T-helper 2 cell treated with Interferon-gamma antibody and Interleukin-4, amounts not matched to agents 100 ng/mL and 5 ng/mL, for 36 hours (primary cell): ENCODE measurements around the gene FAM210B. TPM values are rescaled to one million over a fixed set of nuclear protein-coding genes. Genes with fewer than 3 reads are reported as not detected.
"Not testable (repeated sequence)": the region's sequence is repeated elsewhere in the genome, so short reads cannot be mapped to it uniquely, and the experiment has no call there.

Experiments used
- intact Hi-C: fragments of 100-400 bp; cut with micrococcal nuclease; formaldehyde crosslinking; loops from one replicate; pipeline ENCODE4 v1.15.1; 2023
- total RNA-seq: library from RNA; stranded (reverse); gene quantifications from 2 replicates; pipeline ENCODE4 v1.2.3, GENCODE V29; 2022

FAM210B gene
- total RNA-seq, 1 donor from 2014 or later, result 6.8 TPM

- intact Hi-C loops, result no loop called here
Measured at GRCh38 chr20:56360133-56360907, 1.5 kb downstream of the FAM210B start.

- intact Hi-C loops, result no loop called here
Measured at GRCh38 chr20:56360908-56361205, 2.1 kb downstream of the FAM210B start.

GRCh38 chr20:56361900-56362299 lies 3.1 kb downstream of the FAM210B start:
- intact Hi-C loops, result no loop called here

GRCh38 chr20:56362833-56363413 lies 4.1 kb downstream of the FAM210B start:
- intact Hi-C loops, result no loop called here

- intact Hi-C loops, result no loop called here
Measured at GRCh38 chr20:56363491-56363890, 4.7 kb downstream of the FAM210B start.

- intact Hi-C loops, result no loop called here
Measured at GRCh38 chr20:56368351-56369134, 9.8 kb downstream of the FAM210B start.

GRCh38 chr20:56369179-56369578 lies 10.4 kb downstream of the FAM210B start:
- intact Hi-C loops, result no loop called here

- intact Hi-C loops, result no loop called here
Measured at GRCh38 chr20:56371977-56372376, 13.2 kb downstream of the FAM210B start.

- intact Hi-C loops, result no loop called here
Measured at GRCh38 chr20:56372850-56373249, 14.1 kb downstream of the FAM210B start.

- intact Hi-C loops, result no loop called here
Measured at GRCh38 chr20:56373942-56374341, 15.2 kb downstream of the FAM210B start.

- intact Hi-C loops, result no loop called here
Measured at GRCh38 chr20:56376331-56376730, 17.6 kb downstream of the FAM210B start.

GRCh38 chr20:56378386-56378785 lies 19.6 kb downstream of the FAM210B start:
- intact Hi-C loops, result no loop called here

- intact Hi-C loops, result no loop called here
Measured at GRCh38 chr20:56380375-56380774, 21.6 kb downstream of the FAM210B start.

- intact Hi-C loops, result no loop called here
Measured at GRCh38 chr20:56381501-56381900, 22.7 kb downstream of the FAM210B start.

GRCh38 chr20:56382696-56383095 lies 23.9 kb downstream of the FAM210B start:
- intact Hi-C loops, result no loop called here

GRCh38 chr20:56383334-56383733 lies 24.6 kb downstream of the FAM210B start:
- intact Hi-C loops, result no loop called here

GRCh38 chr20:56385130-56385529 lies 26.4 kb downstream of the FAM210B start:
- intact Hi-C loops, result no loop called here

- intact Hi-C loops, result no loop called here
Measured at GRCh38 chr20:56386219-56386618, 27.4 kb downstream of the FAM210B start.

- intact Hi-C loops, result no loop called here
Measured at GRCh38 chr20:56388882-56389281, 30.1 kb downstream of the FAM210B start.

- intact Hi-C loops, result no loop called here
Measured at GRCh38 chr20:56389807-56390206, 31.0 kb downstream of the FAM210B start.

GRCh38 chr20:56390396-56390795 lies 31.6 kb downstream of the FAM210B start:
- intact Hi-C loops, result not testable (repeated sequence)

GRCh38 chr20:56391037-56391436 lies 32.3 kb downstream of the FAM210B start:
- intact Hi-C loops, result no loop called here
